ENCODE results near the gene RPA3.

Gene RPA3

GRCh38 chr7:7742223-7742622 lies 23.8 kb upstream of the RPA3 start:
- TF ChIP-seq CTCF (conservative IDR thresholded peaks at IDR 0.05) (no peak), ZFX (IDR thresholded peaks at IDR 0.05) (no peak)

GRCh38 chr7:7740037-7740355 lies 21.6 kb upstream of the RPA3 start:
- H3K27ac ChIP-seq = no peak overlapping the region
- TF ChIP-seq ZFX (IDR thresholded peaks at IDR 0.05) (no peak), CTCF (conservative IDR thresholded peaks at IDR 0.05) (no peak)

More at GRCh38 chr7:7742223-7742622, 23.8 kb upstream of the RPA3 start:
- no peak overlapping the region for H3K27ac ChIP-seq

- no peak overlapping the region for H3K27ac ChIP-seq
- TF ChIP-seq CTCF (conservative IDR thresholded peaks at IDR 0.05) = no peak
- TF ChIP-seq ZFX (IDR thresholded peaks at IDR 0.05) = no peak
These were observed 21.0 kb upstream of the RPA3 start for GRCh38 chr7:7739204-7740036.

GRCh38 chr7:7738622-7739021 lies 20.2 kb upstream of the RPA3 start:
- TF ChIP-seq ZFX (IDR thresholded peaks at IDR 0.05) (no peak), CTCF (conservative IDR thresholded peaks at IDR 0.05) (no peak)
- H3K27ac ChIP-seq = no peak overlapping the region; the same call in 1 of the 2 replicates

- TF ChIP-seq CTCF (conservative IDR thresholded peaks at IDR 0.05) (no peak), ZFX (IDR thresholded peaks at IDR 0.05) (no peak)
- H3K27ac ChIP-seq = no peak overlapping the region
These were observed 19.8 kb upstream of the RPA3 start for GRCh38 chr7:7738177-7738576.

GRCh38 chr7:7737674-7738073 lies 19.3 kb upstream of the RPA3 start:
- no peak for TF ChIP-seq CTCF (conservative IDR thresholded peaks at IDR 0.05)
- H3K27ac ChIP-seq = no peak overlapping the region

GRCh38 chr7:7736671-7737070 lies 18.3 kb upstream of the RPA3 start:
- TF ChIP-seq CTCF (conservative IDR thresholded peaks at IDR 0.05) = no peak
- TF ChIP-seq ZFX (IDR thresholded peaks at IDR 0.05) = no peak
- no peak overlapping the region for H3K27ac ChIP-seq
